Germinal center (tissue), 1 donor: ENCODE results near the gene C12orf42.
A peak's percentile ranks its signal among the peaks of the same experiment; 100 is the strongest.
"Not testable (repeated sequence)": the region's sequence is repeated elsewhere in the genome, so short reads cannot be mapped to it uniquely, and the experiment has no call there.

ENCODE experiments used
- DNase-seq: peaks from one replicate; pipeline ENCODE4 v3.0.0; 2012; ENCODE audit warnings: mixed read lengths, low spot score

The C12orf42 gene

DNA sequence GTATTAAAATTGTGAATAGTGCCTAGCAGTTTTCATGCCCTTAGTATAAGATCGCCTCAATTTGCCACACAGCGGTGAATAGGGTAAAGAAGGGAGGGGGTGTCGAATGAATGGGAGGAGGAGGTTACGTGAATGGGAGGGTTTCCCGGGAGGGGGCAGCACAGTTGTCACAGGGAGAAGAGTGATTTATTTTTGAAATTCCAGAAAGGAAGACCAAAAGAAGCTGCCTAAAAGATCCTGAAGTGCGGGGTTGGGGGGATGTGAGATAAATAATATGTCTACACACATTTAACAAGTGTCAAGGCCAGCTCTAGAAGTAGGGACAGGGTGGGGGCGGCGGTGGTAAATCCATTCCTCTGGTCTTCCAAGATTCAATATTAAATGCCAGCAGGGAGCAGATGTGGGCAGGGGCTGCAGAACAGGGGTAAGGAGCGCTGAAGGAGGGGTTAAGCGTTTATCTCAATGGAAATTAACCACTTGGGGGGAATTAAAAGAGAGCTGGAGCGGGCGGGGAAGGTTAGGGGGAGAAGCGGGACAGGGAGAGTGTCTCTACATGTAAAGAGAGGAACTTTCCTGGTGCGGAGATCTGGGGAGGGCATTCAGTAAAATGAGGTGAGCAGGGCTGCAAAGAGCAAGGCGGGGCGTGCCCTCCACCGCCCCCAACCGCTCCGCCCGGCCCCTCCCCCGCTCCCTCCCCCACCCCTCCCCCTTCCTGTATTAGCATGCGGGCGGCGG is 867 bp downstream of the C12orf42 start:
- DNase-seq = no peak

DNA sequence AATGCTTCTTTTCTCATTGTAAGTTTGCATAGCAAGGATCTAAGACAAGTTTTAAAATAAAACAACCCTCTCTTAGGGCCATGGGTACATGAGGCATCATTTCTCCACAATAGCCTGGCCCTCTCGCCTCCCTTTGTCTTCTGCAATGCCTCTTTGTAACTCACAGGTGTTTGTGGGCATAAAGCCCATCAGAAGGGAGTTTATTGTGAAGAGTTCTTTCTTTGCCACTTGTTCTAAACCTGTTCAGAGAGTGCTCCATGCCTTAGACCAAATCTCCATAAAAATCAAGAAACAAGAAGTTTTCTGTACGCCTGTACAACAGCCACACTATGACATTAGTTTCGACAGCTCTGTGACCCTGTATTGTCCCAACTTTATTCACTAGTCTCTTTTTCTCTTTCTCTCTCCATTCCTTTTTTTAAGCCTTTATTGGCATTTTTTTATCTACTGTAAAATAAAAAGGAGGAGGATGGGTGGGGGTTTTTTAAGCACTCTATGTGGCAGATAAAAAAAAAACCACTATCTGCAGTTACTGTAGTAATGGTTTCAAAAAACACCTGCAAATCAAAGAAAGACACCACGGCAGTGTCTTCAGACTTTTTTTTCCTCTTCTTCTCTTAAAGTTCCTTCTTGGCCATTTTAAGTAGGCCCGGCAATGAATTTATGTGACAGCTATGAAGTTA is 1.6 kb downstream of the C12orf42 start:
- DNase-seq = no peak

- DNase-seq = no peak
These were observed 2.6 kb downstream of the C12orf42 start for GRCh38 chr12:103493199-103493598.

DNA sequence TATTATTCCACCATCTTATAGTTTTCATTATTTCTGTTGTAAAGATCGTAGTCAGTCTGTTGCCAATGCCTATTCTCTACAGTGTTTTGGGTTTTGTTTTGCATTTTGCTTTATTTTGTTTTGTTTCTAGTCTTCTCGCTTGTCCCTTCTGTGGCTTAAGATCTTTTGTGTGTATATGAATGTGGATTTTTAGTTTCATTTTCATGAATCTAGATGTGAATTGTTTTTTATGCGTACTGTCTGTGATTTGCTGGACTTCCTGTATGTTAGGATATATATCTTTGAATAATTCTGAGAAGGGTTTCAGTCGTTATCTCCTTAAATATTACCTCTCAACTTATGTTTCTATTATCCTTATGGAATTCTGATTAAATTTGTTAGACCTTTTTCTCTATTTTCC is 13.4 kb downstream of the C12orf42 start:
- DNase-seq = no peak

GRCh38 chr12:103475073-103475472 is 20.7 kb downstream of the C12orf42 start:
- DNase-seq = no peak

DNA sequence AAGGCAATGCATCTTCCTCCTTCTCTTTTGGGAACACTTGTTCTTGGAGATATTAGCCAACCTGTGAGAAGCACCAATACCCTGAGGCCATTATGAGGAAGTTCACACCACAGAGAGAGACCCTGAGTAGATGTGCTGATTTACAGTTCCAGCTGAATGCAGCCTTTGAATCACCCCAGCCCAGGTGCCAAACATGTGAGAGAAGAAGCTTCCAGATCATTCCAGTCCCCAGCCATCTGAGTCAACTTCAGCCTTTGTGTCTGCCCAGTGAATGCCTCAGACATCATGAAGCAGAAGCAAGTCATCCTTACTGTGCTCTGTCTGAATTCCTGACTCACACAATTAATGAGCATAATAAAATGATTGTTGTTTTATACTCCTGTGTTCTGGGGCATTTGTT is 25.1 kb downstream of the C12orf42 start:
- no peak for DNase-seq

DNA sequence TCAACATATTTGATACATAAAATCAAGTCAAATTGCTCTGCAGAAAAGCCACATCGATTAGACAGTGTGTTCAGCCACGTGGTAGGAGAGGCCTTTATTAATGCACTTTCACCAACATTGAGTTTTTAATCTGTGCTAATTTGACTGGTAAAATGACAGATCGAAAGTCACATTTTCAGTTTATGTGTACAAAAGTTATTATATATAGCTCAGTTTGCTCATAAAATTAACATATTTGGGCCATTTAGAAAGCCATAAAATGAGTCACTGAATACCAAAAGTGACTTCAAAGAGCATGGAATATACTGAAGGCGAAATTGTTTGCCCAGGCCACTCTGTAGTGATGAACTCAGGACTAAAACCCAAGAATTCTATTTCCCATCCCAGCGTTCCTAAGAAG is 26.0 kb downstream of the C12orf42 start:
- no peak for DNase-seq

DNA sequence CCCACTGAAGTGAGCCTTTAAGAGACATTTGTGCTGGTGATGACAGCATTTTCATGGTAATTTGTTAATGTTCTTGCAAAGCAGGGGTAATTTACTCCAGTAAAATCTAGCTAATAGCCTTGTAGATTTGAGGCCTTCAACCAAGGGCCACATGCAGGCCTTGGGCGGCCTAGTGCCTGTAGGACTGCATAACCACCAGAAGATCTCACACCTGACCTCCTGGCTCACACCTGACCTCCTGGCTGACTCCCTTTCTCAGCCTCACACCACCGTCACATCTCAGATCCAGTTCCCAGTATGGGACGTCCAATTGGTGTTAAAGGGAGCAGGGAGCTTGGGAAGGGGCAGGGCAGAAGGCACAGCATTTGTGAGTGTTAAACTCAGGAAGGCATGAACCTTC is 26.9 kb downstream of the C12orf42 start:
- DNase-seq = no peak

- no peak for DNase-seq
These were observed 33.1 kb downstream of the C12orf42 start for GRCh38 chr12:103462675-103463074.

DNA sequence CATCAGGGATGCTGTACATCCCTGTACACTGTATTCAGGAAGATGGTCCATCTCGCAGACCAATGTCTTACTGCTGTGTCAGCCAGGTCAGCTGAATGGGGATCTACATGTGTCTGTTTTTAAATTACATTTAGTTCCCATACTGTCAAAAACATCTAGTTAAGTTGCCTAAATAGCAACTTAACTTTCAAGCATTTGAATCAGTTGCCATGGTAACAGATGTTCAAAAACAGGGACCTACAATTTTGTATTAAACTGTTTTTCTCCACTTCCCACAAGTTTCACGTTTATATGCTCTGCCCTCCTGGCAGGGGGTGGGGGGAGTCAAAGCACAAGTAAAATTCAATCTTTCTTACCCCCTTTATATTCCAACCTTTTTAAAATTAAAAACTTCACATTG is 38.3 kb downstream of the C12orf42 start:
- DNase-seq = no peak

DNA sequence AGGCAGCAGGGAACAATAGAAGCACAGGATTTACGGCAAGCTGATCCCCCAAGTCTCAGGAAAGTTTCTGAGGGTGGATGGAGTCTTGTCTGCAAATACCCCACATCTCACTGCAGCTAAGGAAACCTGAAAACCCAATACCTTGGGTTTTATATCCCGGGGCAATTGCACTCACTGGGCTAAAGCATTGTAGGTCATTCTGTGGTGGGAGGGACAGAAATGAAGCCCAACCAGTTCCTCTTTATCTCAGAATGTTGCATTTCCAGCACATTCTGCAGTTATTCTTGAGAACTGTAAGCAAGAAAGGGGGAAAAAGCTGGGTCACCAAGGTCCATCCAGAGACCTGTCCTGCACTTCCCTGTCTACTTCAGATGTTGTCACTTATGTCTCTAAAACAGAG is 39.8 kb downstream of the C12orf42 start:
- DNase-seq = no peak

- DNase-seq = no peak
These were observed 40.6 kb downstream of the C12orf42 start for GRCh38 chr12:103455020-103455763.

- no peak for DNase-seq
These were observed 50.8 kb downstream of the C12orf42 start for GRCh38 chr12:103444983-103445382.

GRCh38 chr12:103442822-103443221 is 52.9 kb downstream of the C12orf42 start:
- no peak for DNase-seq

GRCh38 chr12:103442182-103442555 is 53.6 kb downstream of the C12orf42 start:
- no peak for DNase-seq

GRCh38 chr12:103441437-103442181 is 54.2 kb downstream of the C12orf42 start:
- DNase-seq = peak; percentile 66

GRCh38 chr12:103434165-103435105 is 61.3 kb downstream of the C12orf42 start:
- DNase-seq = not testable (repeated sequence)

DNA sequence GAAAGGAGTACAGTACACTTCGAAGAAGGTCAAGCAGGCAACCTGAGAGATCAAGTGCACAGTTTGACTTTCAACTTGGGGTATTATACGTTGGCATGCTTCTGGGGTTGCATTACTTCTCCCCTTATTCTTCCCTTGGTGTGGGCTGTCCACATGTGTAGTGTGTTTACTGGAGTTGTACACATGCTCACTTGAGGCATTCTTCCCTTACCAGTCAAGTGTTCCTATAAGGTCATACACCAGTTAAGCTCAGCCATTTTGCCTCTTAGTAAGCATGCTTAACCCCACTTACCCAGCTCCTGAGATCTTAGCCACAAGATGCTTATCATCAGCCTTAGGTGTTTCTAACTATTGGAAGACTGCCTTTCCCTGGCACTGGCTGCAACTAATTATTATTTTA is 63.8 kb downstream of the C12orf42 start:
- no peak for DNase-seq

DNA sequence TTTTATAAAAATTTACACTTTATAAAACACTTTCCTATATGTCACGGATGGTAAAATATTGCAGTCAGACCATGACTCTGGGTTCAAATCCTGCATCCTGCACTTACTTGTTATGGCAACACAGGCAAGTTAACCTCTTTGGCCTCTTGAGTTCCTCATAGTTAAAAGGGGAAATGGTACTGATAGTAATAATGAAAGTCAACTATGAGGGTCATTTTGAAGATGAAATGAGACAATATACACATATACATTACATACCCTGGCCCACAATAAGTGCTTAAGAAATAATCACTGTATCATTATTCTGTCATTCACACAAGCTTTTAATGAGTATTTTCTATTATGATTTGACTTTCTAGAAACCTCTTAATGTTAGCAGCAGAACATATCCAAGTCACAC is 64.4 kb downstream of the C12orf42 start:
- no peak for DNase-seq

DNA sequence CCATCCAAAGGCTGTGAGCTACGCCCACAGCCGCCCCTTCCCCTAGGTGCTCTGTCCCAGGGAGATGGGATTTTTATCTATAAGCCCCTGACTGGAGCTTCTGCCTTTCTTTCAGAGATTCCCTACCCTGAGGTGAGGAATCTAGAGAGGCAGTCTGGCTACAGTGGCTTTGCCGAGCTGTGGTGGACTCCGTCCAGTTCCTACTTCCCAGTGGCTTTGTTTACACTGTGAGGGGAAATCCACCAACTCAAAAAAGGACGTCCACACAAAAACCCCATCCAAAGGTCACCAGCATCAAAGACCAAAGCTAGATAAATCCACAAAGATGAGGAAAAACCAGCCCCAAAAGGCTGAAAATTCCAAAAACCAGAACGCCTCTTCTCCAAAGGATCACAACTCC is 70.1 kb downstream of the C12orf42 start:
- DNase-seq = not testable (repeated sequence)
